SK-N-SH treated with all-trans-retinoic acid at 6 μM for 48 hours (cell line): ENCODE results near the gene IFT81.

Source experiments
- ATAC-seq: fragments of 200-7000 bp; cut with Tn5 transposase; 3 replicates; pipeline ENCODE4 v1.9.1; 2020; ENCODE audit warnings: mild to moderate bottlenecking, moderate library complexity
- BACH2 ChIP-seq: fragments of 250-450 bp; sonication (Bioruptor Pico); IDR thresholded peaks from 2 replicates; pipeline ENCODE4 v1.9.0; 2021; ENCODE audit warnings: mild to moderate bottlenecking, borderline replicate concordance
- CREB5 ChIP-seq: fragments of 250-450 bp; sonication (Bioruptor Pico); IDR thresholded peaks from 2 replicates; pipeline ENCODE4 v1.5.1; 2020; ENCODE audit warnings: low read depth, mild to moderate bottlenecking, moderate library complexity
- CSDC2 ChIP-seq: fragments of 250-450 bp; sonication (Bioruptor Pico); IDR thresholded peaks from 2 replicates; pipeline ENCODE4 v1.5.0; 2020; ENCODE audit warnings: mild to moderate bottlenecking, moderate library complexity
- CSRNP3 ChIP-seq: fragments of 250-450 bp; sonication (Bioruptor Pico); IDR thresholded peaks from 2 replicates; pipeline ENCODE4 v1.5.1; 2021; ENCODE audit warnings: mild to moderate bottlenecking, moderate library complexity
- ESRRG ChIP-seq: fragments of 250-450 bp; sonication (Bioruptor Pico); IDR thresholded peaks from 2 replicates; pipeline ENCODE4 v1.6.1; 2021; ENCODE audit warnings: mild to moderate bottlenecking
- GLIS3 ChIP-seq: fragments of 250-450 bp; sonication (Bioruptor Pico); IDR thresholded peaks from 2 replicates; pipeline ENCODE4 v1.5.0; 2020; ENCODE audit warnings: mild to moderate bottlenecking, moderate library complexity
- ISL1 ChIP-seq: fragments of 250-450 bp; sonication (Bioruptor Pico); IDR thresholded peaks from 2 replicates; pipeline ENCODE4 v2.1.2; 2022; ENCODE audit warnings: mild to moderate bottlenecking, moderate library complexity
- OSR1 ChIP-seq: fragments of 250-450 bp; sonication (Bioruptor Pico); IDR thresholded peaks from 2 replicates; pipeline ENCODE4 v1.8.0; 2022; ENCODE audit warnings: moderate library complexity, mild to moderate bottlenecking, inconsistent platforms
- PATZ1 ChIP-seq: fragments of 250-450 bp; sonication (Bioruptor Pico); IDR thresholded peaks from 2 replicates; pipeline ENCODE4 v1.8.0; 2020; ENCODE audit warnings: mild to moderate bottlenecking, moderate library complexity, borderline replicate concordance
- POU6F1 ChIP-seq: fragments of 250-450 bp; sonication (Bioruptor Pico); IDR thresholded peaks from 2 replicates; pipeline ENCODE4 v1.8.0; 2021; ENCODE audit warnings: low read depth, mild to moderate bottlenecking, moderate library complexity, borderline replicate concordance
- PPARA ChIP-seq: fragments of 250-450 bp; sonication (Bioruptor Pico); IDR thresholded peaks from 2 replicates; pipeline ENCODE4 v1.5.0; 2020; ENCODE audit warnings: mild to moderate bottlenecking, borderline replicate concordance
- RARB ChIP-seq: fragments of 250-450 bp; sonication (Bioruptor Pico); IDR thresholded peaks from 2 replicates; pipeline ENCODE4 v1.8.0; 2021; ENCODE audit warnings: mild to moderate bottlenecking, moderate library complexity
- TCF4 ChIP-seq: fragments of 250-450 bp; sonication (Bioruptor Pico); IDR thresholded peaks from 2 replicates; pipeline ENCODE4 v1.8.0; 2021; ENCODE audit warnings: mild to moderate bottlenecking, moderate library complexity, borderline replicate concordance
- TOX ChIP-seq: fragments of 250-450 bp; sonication (Bioruptor Pico); IDR thresholded peaks from 2 replicates; pipeline ENCODE4 v1.8.0; 2021; ENCODE audit warnings: mild to moderate bottlenecking, moderate library complexity, borderline replicate concordance
- TSHZ2 ChIP-seq: fragments of 250-450 bp; sonication (Bioruptor Pico); IDR thresholded peaks from 2 replicates; pipeline ENCODE4 v1.5.0; 2020; ENCODE audit warnings: mild to moderate bottlenecking, moderate library complexity
- ZC3H10 ChIP-seq: fragments of 250-450 bp; sonication (Bioruptor Pico); IDR thresholded peaks from 2 replicates; pipeline ENCODE4 v1.5.1; 2021; ENCODE audit warnings: mild to moderate bottlenecking, moderate library complexity
- ZFP3 ChIP-seq: fragments of 250-450 bp; sonication (Bioruptor Pico); IDR thresholded peaks from 2 replicates; pipeline ENCODE4 v1.5.0; 2020; ENCODE audit warnings: mild to moderate bottlenecking, moderate library complexity
- ZFP30 ChIP-seq: fragments of 450-650 bp; formaldehyde crosslinking; IDR thresholded peaks from 2 replicates; pipeline ENCODE4 v1.5.0; 2022; ENCODE audit warnings: mild to moderate bottlenecking, moderate library complexity
- ZNF565 ChIP-seq: fragments of 450-650 bp; formaldehyde crosslinking; conservative IDR thresholded peaks from 2 replicates; pipeline ENCODE4 v1.5.0; 2020; ENCODE audit warnings: low read depth, mild to moderate bottlenecking, moderate library complexity
- ZNF70 ChIP-seq: fragments of 450-650 bp; formaldehyde crosslinking; IDR thresholded peaks from 2 replicates; pipeline ENCODE4 v1.5.0; 2020; ENCODE audit warnings: mild to moderate bottlenecking, moderate library complexity
- ZNF8 ChIP-seq: fragments of 450-650 bp; formaldehyde crosslinking; IDR thresholded peaks from 2 replicates; pipeline ENCODE4 v1.5.0; 2020; ENCODE audit warnings: mild to moderate bottlenecking, moderate library complexity

The IFT81 gene

GRCh38 chr12:110100315-110100970 is 23.7 kb upstream of the IFT81 start:
- ATAC-seq = peak; percentile 87

GRCh38 chr12:110102255-110102654 is 21.9 kb upstream of the IFT81 start:
- no peak for TF ChIP-seq PATZ1
- TF ChIP-seq ZC3H10 (CRISPR knock-in tag) = no peak
- no peak for TF ChIP-seq GLIS3
- TF ChIP-seq BACH2 = no peak
- TF ChIP-seq ZFP30 (CRISPR knock-in tag) = no peak
- no peak for TF ChIP-seq CSRNP3
- TF ChIP-seq ZNF8 = no peak
- TF ChIP-seq ZNF565 (CRISPR knock-in tag) = no peak
- TF ChIP-seq TSHZ2 (CRISPR knock-in tag) = no peak
- peak; percentile 87 for ATAC-seq

More at GRCh38 chr12:110100315-110100970, 23.7 kb upstream of the IFT81 start:
- TF ChIP-seq ZFP3 (no peak), TCF4 (no peak)

GRCh38 chr12:110104188-110105094 is 19.7 kb upstream of the IFT81 start:
- no peak for ATAC-seq
- no peak for TF ChIP-seq PPARA (CRISPR knock-in tag)
- TF ChIP-seq GLIS3 = no peak
- no peak for TF ChIP-seq ZC3H10 (CRISPR knock-in tag)
- no peak for TF ChIP-seq ZFP3
- TF ChIP-seq CREB5 (CRISPR knock-in tag) = no peak
- TF ChIP-seq, all 23 proteins: peak for 0

GRCh38 chr12:110105159-110105558 is 19.0 kb upstream of the IFT81 start:
- TF ChIP-seq CSDC2 (CRISPR knock-in tag) (no peak), POU6F1 (CRISPR knock-in tag) (no peak), ZNF565 (CRISPR knock-in tag) (no peak), ZNF70 (CRISPR knock-in tag) (no peak), ISL1 (CRISPR knock-in tag) (no peak), OSR1 (CRISPR knock-in tag) (no peak), GLIS3 (no peak), TCF4 (no peak), TOX (CRISPR knock-in tag) (no peak), ESRRG (no peak), RARB (no peak)
- TF ChIP-seq, all 23 proteins: peak for 0
- no peak for ATAC-seq
